NCI-H1105 treated with DMSO at 0.1 percent for 48 hours (cell line): ENCODE results near the gene ANKRD28.
"Not testable (repeated sequence)": the region's sequence is repeated elsewhere in the genome, so short reads cannot be mapped to it uniquely, and the experiment has no call there.

Experiments used
- DNase-seq: peaks from one replicate; lab custom pipeline; 2025; lab: John Stamatoyannopoulos, UW

Gene ANKRD28

DNA sequence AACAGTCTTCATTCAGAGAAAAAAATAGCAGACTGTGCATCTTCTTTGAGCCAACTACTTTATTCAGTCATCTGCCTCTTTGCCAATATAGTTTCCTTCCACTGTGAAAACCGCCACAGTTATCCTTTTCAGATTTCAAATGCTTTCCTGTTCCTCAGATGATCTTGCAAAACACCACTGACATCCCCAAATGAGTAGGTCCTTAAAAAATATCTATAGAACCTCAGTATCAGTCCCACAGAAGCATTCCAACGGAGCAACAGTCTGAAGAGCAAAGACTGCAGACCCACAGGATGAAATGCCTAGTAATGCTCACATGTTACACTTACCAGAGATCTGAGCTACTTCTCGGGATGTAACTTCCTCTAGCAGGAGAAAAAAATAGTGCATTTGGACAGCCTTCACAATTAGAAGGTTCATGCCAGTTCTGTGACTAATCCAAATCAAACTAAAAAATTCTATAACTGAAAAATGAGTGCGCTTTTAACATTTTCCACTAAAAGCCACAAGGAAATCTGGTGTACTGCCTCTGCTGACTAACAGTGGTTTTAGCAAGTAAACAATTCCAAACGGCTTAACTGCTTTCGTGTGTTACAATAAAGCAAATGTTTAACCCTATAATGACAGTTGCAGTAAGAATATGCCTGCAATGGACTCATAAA lies at the start of gene ANKRD28:
ANKRD28 (minus strand) TSS at position 338 of the 662 bp plus-strand sequence. CDS start 1,458 bp downstream, outside the sequence.
- no peak for DNase-seq

DNA sequence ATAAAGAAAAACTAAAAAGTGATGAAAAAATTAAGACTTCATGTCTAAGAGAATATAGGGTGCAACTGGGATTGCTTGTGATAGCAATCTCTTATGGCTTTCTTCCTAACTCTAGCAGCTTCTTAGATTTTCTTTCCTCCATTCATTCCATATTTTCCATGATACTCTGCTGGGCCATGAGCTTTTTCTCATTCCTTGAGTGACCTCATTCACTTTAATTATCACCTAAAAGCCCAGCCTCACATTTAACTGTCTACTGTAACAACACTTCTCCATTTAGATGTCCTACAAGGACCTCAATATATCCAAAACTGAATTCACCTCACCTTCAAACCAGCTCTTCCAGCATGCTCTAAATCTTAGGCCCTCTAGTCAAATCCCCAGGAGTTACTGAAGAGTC lies 49.5 kb upstream of the ANKRD28 start:
- no peak for DNase-seq

DNA sequence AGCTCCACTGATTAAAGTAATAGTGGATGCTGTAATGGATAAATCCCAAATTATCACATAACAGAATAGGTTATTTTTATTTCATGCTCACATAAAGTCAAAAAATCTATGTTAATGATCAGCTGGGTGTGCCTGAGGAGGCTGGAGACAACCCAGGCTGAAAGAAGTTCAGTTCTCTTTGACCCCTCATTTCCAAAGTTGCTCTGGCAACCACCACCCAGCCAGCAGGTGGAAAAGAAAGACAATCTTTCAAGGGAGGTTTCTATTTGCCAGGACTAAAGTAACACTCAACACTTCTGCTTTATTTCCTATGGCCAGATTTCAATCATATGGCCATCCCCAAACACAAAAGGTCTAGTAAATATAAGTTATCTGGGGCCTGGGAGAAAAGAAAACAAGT lies 48.8 kb upstream of the ANKRD28 start:
- DNase-seq = no peak

DNA sequence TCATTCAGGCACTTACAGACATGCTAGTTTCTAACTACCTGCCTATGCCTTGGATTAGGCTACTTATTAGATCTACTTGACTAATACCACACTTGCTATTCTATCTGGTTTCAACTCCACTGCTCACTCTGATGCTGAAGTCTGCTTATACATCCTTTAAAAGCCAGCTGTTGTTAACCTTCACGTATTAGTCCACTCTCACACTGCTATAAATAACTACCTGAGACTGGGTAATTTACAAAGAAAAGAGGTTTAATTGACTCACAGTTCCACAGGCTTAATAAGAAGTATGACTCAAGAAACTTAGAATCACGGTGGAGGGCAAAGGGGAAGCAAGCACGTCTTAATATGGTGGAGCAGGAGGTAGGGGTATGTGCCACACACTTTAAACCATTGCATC lies 47.7 kb upstream of the ANKRD28 start:
- no peak for DNase-seq

DNA sequence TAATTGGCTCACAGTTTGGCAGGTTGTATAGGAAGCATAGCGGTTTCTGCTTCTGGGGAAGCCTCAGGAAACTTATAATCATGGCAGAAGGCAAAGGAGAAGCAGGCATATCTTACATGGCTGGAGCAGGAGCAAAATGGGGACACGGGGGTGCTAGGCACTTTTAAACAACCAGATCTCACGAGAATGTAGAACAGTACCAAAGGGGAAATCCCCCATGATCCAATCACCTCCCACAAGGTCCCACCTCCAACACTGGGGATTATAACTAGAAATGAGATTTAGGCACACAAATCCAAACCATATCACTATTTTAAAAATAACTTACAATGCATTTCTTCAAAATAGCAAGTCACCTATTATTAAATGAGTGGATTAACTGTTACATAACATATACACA lies 47.1 kb upstream of the ANKRD28 start:
- DNase-seq = no peak

DNA sequence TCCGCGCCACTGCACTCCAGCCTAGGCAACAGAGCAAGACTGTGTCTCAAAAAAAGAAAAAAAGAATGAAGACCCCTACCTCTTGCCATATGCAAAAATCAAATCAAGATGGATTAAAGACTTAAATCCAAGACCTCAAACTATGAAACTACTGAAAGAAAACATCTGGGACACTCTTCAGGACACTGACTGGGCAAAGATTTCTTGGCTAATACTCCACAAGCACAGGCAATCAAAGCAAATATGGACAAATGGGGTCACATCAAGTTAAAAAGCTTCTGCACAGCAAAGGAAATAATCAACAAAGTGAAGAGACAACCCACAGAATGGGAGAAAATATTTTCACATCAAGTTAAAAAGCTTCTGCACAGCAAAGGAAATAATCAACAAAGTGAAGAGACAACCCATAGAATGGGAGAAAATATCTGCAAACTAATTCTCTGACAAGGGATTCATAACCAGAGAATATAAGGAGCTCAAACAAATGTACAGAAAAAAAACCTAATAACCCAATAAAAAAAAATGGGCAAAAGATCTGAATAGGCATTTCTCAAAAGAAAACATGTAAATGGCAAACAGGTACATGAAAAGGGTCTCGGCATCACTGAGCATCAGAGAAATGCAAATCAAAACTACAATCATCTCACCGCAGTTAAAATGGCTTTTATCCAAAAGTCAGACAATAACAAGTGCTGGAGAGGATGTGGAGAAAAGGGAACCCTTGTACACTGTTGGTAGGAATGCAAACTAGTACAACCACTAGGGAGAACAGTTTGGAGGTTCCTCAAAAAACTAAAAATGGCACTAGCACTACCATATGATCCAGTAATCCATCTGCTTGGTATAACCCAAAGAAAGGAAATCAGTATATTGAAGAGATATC lies 43.6 kb upstream of the ANKRD28 start:
- DNase-seq = not testable (repeated sequence)

DNA sequence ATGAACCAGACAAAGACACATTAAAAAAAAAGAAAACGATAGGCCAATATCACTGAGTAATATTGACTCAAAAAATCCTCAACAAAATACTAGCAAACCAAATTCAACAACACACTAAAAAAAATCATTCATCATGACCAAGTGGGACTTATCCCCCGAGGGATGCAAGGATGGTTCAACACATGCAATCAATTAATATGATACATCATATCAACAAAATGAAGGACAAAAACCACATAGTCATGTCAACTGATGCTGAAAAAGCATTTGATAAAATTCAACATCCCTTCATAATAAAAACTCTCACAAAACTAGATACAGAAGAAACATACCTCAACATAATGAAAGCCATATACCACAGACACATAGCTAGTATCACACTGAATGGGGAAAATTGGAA lies 41.8 kb upstream of the ANKRD28 start:
- DNase-seq = no peak

DNA sequence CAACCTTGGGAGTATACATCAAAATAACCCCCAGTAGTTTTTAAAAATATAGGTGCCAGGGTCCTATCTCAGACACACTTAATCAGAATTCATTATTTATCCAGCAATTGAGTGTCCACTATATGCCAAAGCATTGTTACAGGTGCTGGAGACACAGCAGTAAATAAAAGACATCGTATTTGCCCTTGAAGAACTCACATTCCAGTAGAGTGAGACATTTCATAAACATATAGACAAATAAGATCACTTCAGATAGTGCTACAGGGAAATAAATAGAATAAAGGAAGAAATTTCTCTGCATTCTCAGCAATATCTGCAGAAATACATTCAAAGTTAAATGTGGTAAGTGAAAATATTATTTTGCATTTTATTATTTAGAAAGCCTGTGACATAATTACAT lies 34.1 kb upstream of the ANKRD28 start:
- no peak for DNase-seq

DNA sequence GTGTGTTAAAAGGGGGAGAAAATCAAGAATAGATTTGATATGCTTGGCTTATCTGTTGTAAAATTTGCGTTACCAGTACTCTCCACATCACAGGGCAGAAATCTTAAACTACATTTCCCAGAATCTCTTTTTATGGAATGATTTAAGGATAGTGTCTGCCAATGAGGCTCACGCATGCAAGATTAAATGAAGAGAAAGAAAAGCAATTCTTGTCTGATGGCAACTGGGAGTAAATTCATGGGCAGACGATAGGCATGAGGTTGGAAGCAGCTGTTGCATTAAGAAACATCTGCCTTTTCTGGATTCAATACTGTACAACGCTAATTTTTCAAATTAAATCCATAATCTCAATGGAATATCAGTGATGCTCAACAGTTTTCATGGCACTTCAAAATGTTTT lies 27.2 kb upstream of the ANKRD28 start:
- no peak for DNase-seq

DNA sequence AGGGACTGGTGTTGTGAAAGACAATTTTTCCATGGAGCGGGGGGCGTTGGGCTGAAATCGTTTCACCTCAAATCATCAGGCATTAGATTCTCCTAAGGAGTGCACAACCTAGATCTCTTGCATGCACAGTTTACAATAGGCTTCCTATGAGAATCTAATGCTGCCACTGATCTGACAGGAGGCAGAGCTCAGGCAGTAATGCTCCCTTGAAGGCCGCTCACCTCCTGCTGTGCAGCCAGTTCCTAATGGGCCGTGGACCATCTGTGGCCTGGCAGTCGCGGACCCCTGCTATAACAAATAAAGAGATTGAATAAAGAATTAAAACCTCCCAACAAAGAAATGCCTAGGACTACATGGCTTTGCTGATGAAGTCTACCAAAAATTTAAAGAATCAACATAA lies 25.3 kb upstream of the ANKRD28 start:
- DNase-seq = no peak

DNA sequence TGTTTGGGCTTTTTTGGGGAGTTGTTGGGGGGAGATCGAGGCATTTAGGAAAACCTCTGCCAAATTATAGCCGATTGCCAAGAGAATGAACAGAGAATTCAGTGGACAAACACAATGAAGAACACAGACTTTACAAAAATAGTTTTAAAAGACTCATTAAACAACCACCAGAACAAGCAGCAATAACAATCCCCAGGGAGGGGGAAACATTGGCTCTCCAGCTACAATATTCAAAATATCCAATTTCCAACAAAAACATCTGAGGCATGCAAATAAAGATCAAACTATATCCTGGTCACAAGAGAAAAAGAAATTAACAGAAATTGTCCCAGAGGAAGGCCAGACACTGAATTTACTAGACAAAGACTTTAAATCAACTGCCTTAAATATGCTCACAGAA lies 24.5 kb upstream of the ANKRD28 start:
- no peak for DNase-seq

DNA sequence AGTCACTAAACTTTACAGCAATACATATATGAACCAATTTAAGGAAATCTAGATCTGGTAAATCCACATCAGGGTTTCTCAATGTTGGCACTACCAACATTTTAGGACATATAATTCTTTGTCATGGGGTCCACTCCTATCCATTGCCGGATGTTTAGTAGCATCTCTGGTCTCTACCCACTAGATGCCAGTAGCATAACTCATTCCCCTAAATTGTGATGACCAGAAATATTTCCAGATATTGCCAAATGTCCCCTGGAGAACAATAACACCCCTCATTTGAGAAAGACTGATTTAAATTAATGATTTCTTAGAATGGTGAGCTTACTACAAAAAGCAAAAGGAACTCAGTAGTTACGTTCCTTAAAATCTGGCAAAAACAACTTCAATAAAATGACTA lies 23.1 kb upstream of the ANKRD28 start:
- no peak for DNase-seq

DNA sequence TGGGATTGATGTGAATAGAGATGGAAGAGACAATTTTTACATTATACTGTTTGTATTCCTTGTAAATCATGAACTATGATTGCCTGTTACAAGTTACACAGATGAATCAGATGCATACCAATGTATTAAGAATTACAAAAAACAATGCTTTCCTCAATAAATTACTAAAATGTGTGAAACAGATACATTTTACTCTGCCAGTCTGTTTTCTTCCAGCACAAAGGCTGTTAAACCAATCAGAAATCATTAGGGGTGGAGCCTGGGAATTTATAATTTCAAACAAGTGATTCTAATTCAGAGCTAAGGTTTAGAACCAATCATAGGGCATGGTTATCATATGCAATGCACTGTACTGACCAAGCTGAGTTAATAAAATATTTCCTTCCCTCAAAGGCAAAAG lies 21.8 kb upstream of the ANKRD28 start:
- no peak for DNase-seq

DNA sequence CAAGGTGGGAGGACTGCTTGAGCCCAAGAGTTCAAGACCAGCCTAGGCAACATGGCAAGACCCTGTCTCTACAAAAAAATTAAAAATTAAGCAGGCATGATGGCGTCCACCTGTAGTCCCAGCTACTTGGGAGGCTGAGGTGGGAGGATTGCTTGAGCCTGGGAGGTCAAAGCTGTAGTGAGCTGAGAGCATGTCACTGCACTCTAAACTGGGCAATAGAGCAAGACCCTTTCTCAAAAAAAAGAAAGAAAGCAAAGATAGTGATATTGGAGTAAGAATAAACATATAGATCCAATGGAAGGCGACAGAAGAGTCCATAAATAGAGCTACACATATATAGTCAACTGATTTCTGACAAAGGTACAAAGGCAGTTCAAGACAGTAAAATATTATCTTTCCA lies 21.3 kb upstream of the ANKRD28 start:
- DNase-seq = no peak

DNA sequence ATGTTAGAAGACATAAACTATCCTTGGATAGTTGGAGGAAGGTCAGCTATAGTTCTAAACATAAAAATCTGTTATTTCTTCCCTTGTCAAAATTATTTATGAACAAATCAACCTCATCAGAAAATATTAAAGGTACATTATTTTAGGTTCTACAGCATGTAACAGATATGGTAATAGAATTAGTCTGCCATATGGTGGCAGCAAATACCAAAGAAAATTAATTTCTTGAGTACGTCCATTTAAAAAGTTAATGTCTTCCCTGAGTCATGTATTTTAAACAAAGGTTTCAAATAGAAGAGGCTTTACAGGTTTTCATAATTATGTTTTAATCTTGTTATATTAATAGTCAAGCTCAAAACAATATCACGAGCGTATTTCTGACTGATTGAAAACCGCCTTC lies 17.9 kb upstream of the ANKRD28 start:
- peak; percentile 5 for DNase-seq

DNA sequence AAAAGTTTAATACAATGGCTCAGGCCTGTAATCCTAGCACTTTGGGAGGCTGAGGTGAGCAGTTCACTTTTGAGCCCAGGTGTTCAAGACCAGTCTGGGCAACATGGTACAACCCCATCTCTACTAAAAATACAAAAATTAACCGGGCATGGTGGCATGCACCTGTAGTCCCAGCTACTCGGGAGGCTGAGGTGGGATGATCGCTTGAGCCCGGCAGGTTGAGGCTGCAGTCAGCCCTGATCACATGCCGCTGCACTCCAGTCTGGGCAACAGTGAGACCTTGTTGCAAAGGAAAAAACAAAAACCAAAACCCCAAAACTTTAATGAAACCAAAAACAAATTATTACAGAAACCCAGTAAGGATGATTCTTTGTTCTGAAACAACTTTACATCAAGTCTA lies 15.3 kb upstream of the ANKRD28 start:
- DNase-seq = not testable (repeated sequence)

DNA sequence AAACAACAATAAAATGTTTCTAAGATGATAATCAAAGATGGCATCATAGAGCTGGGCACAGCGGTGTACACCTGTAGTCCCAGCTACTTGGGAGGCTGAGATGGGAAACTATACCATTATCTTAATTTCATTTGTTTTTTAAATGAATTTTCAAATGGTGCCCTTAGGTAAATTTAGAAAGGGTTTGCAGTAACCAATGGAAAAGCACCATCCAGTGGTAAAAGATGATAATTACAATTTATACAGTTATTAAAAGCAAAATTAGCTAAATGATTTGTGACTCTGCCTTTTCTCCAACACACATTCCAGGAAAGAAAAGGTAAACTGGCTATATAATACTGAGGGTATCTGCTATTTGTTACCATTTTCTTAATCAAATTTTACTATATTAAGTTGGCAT lies 14.4 kb upstream of the ANKRD28 start:
- DNase-seq = no peak

DNA sequence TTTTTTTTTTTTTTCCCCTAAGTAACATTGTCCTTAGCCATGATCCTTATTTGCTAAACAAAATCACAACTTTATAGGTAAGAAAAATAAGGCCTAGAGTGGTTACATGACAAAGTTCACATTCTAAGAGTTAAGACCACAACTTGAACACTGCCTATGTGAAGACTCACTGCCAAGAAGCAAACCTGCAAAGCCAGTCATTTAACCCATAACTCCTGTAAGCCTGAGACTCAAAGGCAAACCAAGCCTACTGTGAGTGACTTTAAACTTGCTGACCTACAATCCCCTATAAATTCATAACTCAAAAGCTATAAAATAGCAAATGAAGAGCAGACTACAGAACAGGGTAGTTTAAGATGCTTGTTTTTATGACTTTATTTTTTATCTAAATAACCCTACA lies 12.9 kb upstream of the ANKRD28 start:
- no peak for DNase-seq

DNA sequence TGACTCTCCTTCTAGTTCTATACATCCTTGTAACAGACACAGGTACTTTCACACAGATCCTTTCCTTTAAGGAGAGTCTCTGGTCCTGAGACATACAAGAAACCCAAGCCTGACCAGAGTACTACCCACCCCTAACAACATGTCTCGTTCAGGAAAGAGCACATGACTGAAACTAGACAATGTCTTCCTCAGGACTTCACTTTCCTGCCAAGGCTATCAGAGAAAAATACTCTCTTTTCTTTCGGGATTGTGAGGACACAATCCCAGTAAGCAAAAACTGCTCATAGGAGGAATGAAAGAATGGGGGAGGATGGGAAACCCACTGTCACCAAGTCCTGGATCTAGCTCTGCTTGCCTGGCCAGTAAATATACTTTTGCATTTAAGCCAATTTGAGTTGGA lies 11.5 kb upstream of the ANKRD28 start:
- DNase-seq = no peak

DNA sequence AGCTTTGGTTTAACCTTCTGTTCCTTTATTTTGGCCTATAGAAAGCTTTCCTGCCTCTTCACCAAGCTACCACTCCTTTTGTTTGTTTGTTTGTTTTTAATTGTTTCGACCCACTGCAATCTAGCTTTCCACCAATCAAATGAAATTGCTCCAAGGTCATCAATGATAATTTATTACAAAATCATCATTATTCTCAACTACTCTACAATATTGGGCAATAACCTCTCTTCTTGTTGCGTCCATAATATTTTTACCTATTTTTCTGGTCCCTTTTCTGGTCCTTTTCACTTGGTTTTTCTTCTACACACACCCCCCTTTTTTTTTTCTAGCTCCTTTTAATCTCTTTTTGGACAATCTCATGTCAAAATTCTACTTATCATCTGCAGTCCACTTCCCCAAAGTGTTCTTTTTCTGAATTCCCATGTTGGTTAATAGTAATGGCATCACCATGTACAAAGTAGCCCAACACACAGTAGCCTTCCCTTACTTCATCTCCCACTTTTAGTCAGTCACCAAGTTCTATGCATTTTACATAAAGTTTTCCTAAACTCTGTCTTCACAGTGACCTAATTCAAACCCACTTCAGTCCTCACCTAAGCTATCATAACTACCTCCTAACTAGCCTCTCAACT lies 11.0 kb upstream of the ANKRD28 start:
- DNase-seq = no peak

DNA sequence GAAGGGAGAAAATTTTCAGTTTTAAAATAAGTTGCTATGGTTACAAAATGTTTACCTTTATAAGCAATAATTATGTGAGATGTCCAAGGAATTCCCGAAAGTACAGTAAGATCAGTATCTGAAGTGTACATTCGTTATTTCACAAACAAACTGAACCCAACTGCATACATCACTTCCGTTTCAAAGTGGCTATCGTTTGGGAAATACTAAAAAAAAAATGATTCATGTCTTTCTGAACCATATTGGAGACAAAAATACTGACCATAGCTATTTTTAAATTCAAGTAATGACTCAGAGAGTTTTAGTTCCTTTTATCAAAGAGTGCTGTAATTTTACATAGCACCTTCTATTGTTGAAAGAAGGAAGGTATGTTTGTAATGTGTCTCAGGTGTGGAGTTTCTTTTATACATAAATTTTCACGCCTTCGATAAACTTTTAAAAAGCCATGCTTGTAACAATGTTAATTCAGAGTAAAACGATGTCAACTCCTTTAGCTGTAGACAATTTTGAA lies 8.0 kb upstream of the ANKRD28 start:
- no peak for DNase-seq

DNA sequence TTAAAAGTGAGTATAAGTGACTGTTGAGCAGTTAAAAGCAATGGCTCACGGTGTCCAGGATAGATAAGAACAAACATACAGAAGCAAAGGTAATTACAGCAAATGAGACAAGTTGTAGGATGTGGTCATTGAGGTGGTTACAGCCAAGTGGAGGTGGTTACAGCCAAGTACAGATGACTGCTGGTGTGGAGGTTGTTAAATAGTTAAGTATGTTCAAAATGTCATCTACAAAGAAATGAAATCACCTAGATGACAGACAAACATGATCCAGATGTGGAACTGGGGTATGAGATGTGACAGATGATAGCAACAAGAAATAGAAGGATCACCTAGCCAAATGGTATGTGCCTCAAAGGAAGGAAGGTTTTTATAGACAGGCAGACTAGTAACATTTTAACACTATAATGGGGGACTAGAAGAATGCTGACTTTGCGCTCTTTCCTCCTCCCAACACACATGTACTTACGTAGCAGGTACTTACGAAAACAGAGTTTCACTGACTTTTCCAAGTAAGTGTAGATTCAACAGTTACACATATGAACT lies 6.8 kb upstream of the ANKRD28 start:
- no peak for DNase-seq

DNA sequence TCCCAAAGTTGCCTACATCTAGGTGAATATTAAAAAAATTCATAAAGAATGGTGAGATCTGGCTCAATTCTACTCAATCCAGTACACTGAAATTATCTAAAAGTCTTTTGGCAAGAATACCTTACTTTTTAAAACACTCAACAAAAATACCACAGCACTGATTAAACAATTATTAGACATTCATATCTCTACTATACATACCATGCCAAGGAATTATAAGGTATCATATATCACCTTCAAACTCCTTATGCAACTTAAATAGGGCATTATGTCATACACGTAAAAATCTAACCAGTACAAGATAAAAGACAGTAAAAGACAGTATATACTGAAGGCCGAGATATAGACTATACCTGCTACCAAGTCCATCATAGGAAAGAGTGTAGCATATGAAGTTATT lies 6.1 kb upstream of the ANKRD28 start:
- no peak for DNase-seq
